ENCODE measurements around the gene LDB2.

LDB2 gene

GRCh38 chr4:16521156-16521915, 377.1 kb downstream of the LDB2 start:
- H3K4me3 ChIP-seq (ENCODE audit: low read depth, low read length, poor library complexity, severe bottlenecking) = no peak overlapping the region
- no peak overlapping the region for H3K9ac ChIP-seq (ENCODE audit: low read length)
- no peaks in the 10 kb centered on the region for H3K4me1 ChIP-seq (ENCODE audit: insufficient read depth, low read length, severe bottlenecking)
- no peak overlapping the region for H3K27ac ChIP-seq (ENCODE audit: low read depth, low read length, poor library complexity, severe bottlenecking)
- TF ChIP-seq CTCF (IDR thresholded peaks at IDR 0.05; ENCODE audit: low read length) (no peak), EZH2 (IDR thresholded peaks at IDR 0.05; ENCODE audit: borderline replicate concordance, low read length) (no peak)
- H3K9me3 ChIP-seq (ENCODE audit: low read length) = no peaks in the 10 kb centered on the region
- no peak overlapping the region for H2AFZ ChIP-seq (ENCODE audit: low read length)
- no peaks in the 10 kb centered on the region for H3K27me3 ChIP-seq (ENCODE audit: insufficient read depth, low read length)
- no peaks in the 10 kb centered on the region for H3K9me2 ChIP-seq (ENCODE audit: low read depth, low read length)
- H3K4me2 ChIP-seq (ENCODE audit: low read length) = no peak overlapping the region
- no peaks in the 10 kb centered on the region for H4K20me1 ChIP-seq (ENCODE audit: insufficient read depth, low read length)
- no peaks in the 10 kb centered on the region for H3K36me3 ChIP-seq (ENCODE audit: insufficient read depth, low read length)
- no peaks in the 10 kb centered on the region for H3K79me2 ChIP-seq (ENCODE audit: insufficient read depth, low read length)
- no peaks in the 10 kb centered on the region for H3F3A ChIP-seq (ENCODE audit: insufficient read depth, low read length)

- Histone ChIP-seq H3K4me3 (ENCODE audit: low read depth, low read length, poor library complexity, severe bottlenecking) (no peak overlapping the region), H3F3A (ENCODE audit: insufficient read depth, low read length) (no peaks in the 10 kb centered on the region), H3K79me2 (ENCODE audit: insufficient read depth, low read length) (no peaks in the 10 kb centered on the region), H3K27ac (ENCODE audit: low read depth, low read length, poor library complexity, severe bottlenecking) (no peak overlapping the region), H3K4me1 (ENCODE audit: insufficient read depth, low read length, severe bottlenecking) (no peaks in the 10 kb centered on the region), H3K9me3 (ENCODE audit: low read length) (no peaks in the 10 kb centered on the region), H3K36me3 (ENCODE audit: insufficient read depth, low read length) (no peaks in the 10 kb centered on the region), H2AFZ (ENCODE audit: low read length) (no peak overlapping the region), H3K9me2 (ENCODE audit: low read depth, low read length) (no peaks in the 10 kb centered on the region), H3K9ac (ENCODE audit: low read length) (no peak overlapping the region), H3K27me3 (ENCODE audit: insufficient read depth, low read length) (no peaks in the 10 kb centered on the region), H4K20me1 (ENCODE audit: insufficient read depth, low read length) (no peaks in the 10 kb centered on the region), H3K4me2 (ENCODE audit: low read length) (no peak overlapping the region)
- TF ChIP-seq EZH2 (IDR thresholded peaks at IDR 0.05; ENCODE audit: borderline replicate concordance, low read length) = no peak
- no peak for TF ChIP-seq CTCF (IDR thresholded peaks at IDR 0.05; ENCODE audit: low read length)
Measured at GRCh38 chr4:16516796-16517439, 381.5 kb downstream of the LDB2 start.

GRCh38 chr4:16513876-16514275, 384.6 kb downstream of the LDB2 start:
- H3K9me2 ChIP-seq (ENCODE audit: low read depth, low read length) = no peaks in the 10 kb centered on the region
- no peaks in the 10 kb centered on the region for H3K4me1 ChIP-seq (ENCODE audit: insufficient read depth, low read length, severe bottlenecking)
- no peak overlapping the region for H3K4me2 ChIP-seq (ENCODE audit: low read length)
- H3K36me3 ChIP-seq (ENCODE audit: insufficient read depth, low read length) = no peaks in the 10 kb centered on the region
- H3K79me2 ChIP-seq (ENCODE audit: insufficient read depth, low read length) = no peaks in the 10 kb centered on the region
- TF ChIP-seq EZH2 (IDR thresholded peaks at IDR 0.05; ENCODE audit: borderline replicate concordance, low read length) (no peak), CTCF (IDR thresholded peaks at IDR 0.05; ENCODE audit: low read length) (no peak)
- no peaks in the 10 kb centered on the region for H3K9me3 ChIP-seq (ENCODE audit: low read length)
- no peaks in the 10 kb centered on the region for H3F3A ChIP-seq (ENCODE audit: insufficient read depth, low read length)
- no peak overlapping the region for H3K9ac ChIP-seq (ENCODE audit: low read length)
- no peak overlapping the region for H3K4me3 ChIP-seq (ENCODE audit: low read depth, low read length, poor library complexity, severe bottlenecking)
- no peak overlapping the region for H2AFZ ChIP-seq (ENCODE audit: low read length)
- H3K27me3 ChIP-seq (ENCODE audit: insufficient read depth, low read length) = no peaks in the 10 kb centered on the region
- no peaks in the 10 kb centered on the region for H4K20me1 ChIP-seq (ENCODE audit: insufficient read depth, low read length)
- no peak overlapping the region for H3K27ac ChIP-seq (ENCODE audit: low read depth, low read length, poor library complexity, severe bottlenecking)

Data from OCI-LY1 (cell line).